ENCODE data around the gene S100A8. TPM values are rescaled to one million over a fixed set of nuclear protein-coding genes. Genes with fewer than 3 reads are reported as not detected.
"Not testable (repeated sequence)": the region's sequence is repeated elsewhere in the genome, so short reads cannot be mapped to it uniquely, and the experiment has no call there.

S100A8 gene
- total RNA-seq, 2 experiments from 2014 or later, result not detected

DNA sequence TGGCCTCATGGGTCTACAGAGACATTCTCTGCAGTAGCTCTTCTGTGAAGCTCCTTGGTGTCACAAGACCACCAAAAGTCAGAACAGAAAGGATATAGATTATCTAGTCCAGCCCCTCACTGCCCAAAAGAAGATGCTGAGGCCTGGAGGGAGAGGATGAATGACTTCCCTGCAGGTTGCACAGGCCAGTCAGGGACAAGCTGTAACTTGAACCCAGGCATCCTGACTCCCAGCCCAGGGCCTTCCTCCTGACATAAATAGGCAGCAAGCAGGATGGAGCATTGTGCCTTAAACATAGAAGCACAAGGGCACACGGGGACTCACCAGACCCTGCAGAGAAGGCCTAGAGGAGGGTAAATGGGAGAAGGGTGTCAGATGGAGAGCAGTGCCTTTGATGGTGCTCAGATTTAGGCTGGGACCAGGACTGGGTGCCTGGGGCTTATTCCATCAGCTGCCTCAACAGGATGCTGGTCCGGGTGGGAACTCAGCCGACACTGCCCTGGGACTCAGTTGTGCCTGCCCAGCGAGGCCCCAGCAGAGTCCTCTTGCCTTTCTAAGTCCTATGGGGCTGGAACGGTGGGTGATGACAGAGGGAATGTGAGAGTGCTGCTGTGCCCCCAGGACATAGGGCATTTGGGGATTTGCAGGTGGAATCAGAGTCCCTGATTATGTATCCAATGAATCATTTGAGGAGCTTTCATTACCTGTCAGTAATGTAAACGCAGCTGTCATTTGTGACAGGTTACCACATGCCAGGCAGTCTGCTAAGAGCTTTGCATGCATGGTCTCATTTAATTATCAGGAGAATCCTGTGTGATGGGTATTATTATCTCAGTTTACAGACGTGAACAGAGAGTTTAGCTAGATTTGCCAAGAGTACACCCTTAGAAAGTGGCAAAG, 38.6 kb upstream of the S100A8 start:
- H3K4me3 Mint-ChIP-seq, result no peak overlapping the region
- peaks cover 17% of the 10 kb centered on the region for H3K27me3 Mint-ChIP-seq
- intact Hi-C loops (cut with DNase I, micrococcal nuclease), result no loop called here
- CTCF ChIA-PET, result interaction anchor here (0.8 kb wide), 1 partner anchor 36 kb away, joined by 4 read pairs; no protein-coding TSS in a partner anchor
- ATAC-seq, result no peak
- H3K4me1 Mint-ChIP-seq, result no peaks in the 10 kb centered on the region
- POLR2A ChIA-PET, result interaction anchor here (0.6 kb wide), 1 partner anchor 231 kb away, joined by 5 read pairs; no protein-coding TSS in a partner anchor
- no peak for DNase-seq
- no peaks in the 10 kb centered on the region for H3K9me3 Mint-ChIP-seq (ENCODE audit: low read depth)
- no peaks in the 10 kb centered on the region for H3K36me3 Mint-ChIP-seq (ENCODE audit: low read depth)
- H3K27ac Mint-ChIP-seq, result no peak overlapping the region

GRCh38 chr1:153428791-153429190, 37.9 kb upstream of the S100A8 start:
- Mint-ChIP-seq H3K4me1 (no peaks in the 10 kb centered on the region), H3K9me3 (ENCODE audit: low read depth) (no peaks in the 10 kb centered on the region), H3K4me3 (no peak overlapping the region), H3K36me3 (ENCODE audit: low read depth) (no peaks in the 10 kb centered on the region), H3K27ac (no peak overlapping the region), H3K27me3 (peaks cover 20% of the 10 kb centered on the region)
- ATAC-seq (no peak), DNase-seq (no peak)
- POLR2A ChIA-PET, result no interaction called here
- intact Hi-C loops (cut with DNase I, micrococcal nuclease), result no loop called here
- CTCF ChIA-PET, result no interaction called here

- DNase-seq, result no peak
- POLR2A ChIA-PET, result no interaction called here
- intact Hi-C loops (cut with DNase I, micrococcal nuclease), result no loop called here
- H3K27me3 Mint-ChIP-seq, result peaks cover 23% of the 10 kb centered on the region
- CTCF ChIA-PET, result no interaction called here
- no peak for ATAC-seq
- H3K4me3 Mint-ChIP-seq, result no peak overlapping the region
- H3K36me3 Mint-ChIP-seq (ENCODE audit: low read depth), result no peaks in the 10 kb centered on the region
- H3K4me1 Mint-ChIP-seq, result no peaks in the 10 kb centered on the region
- H3K9me3 Mint-ChIP-seq (ENCODE audit: low read depth), result no peaks in the 10 kb centered on the region
- H3K27ac Mint-ChIP-seq, result no peak overlapping the region
These were observed 37.3 kb upstream of the S100A8 start for GRCh38 chr1:153428073-153428638.

DNA sequence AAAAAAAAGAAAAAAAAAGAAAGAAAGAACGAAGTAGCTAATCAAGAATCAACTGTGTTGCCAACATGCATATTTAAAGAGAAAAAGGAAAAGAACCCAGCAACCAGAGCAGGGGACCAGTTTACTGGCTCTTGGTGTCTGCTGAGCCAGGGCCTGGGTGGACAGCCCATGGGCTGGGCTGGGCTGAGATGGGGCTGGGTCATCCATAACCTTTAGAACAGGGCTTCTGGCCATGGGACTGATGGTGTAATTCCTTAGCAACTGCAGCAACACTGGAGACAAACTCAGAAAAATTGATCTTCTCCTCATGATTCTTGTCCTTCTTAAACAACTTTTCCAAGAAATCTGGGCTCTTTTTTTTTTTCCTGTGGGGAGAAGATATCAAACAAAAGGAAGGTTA, 35.9 kb upstream of the S100A8 start:
- DNase-seq, result no peak
- Mint-ChIP-seq H3K9me3 (ENCODE audit: low read depth) (no peaks in the 10 kb centered on the region), H3K4me1 (no peaks in the 10 kb centered on the region), H3K4me3 (no peak overlapping the region), H3K36me3 (ENCODE audit: low read depth) (no peaks in the 10 kb centered on the region), H3K27ac (no peak overlapping the region), H3K27me3 (peaks cover 28% of the 10 kb centered on the region)
- intact Hi-C loops (cut with DNase I, micrococcal nuclease), result no loop called here
- ChIA-PET CTCF (no interaction called here), POLR2A (no interaction called here)
- no peak for ATAC-seq

DNA sequence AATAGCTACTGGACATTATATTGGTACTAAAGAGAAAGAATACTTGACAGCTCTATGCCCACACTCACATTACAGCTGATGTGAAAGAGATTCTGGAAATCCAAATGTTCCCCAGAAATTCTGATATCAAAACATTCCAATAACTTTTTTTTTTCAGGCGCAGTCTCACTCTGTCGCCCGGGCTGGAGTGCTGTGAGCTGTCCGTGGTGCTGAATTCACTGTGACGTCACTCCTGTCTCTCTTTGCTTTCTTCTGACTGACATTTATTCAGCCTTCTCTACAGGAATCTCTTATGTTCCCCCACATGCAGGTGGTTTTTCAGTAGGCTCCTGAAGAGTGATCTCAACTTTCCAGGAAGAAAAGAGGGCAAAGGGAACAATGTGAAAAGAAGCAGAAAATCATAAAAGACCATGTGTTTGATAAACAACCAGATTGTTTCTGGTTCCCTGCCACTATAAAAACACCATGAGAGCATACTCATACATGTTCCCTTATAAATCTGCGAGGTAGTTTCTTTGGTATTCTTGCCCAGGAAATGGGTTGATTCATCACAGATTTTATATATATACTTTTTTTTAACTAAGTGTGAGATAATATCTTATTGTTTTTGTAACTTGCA, 31.7 kb upstream of the S100A8 start:
- H3K9me3 Mint-ChIP-seq (ENCODE audit: low read depth), result no peaks in the 10 kb centered on the region
- DNase-seq (peak; percentile 82), ATAC-seq (no peak)
- H3K4me1 Mint-ChIP-seq, result no peaks in the 10 kb centered on the region
- H3K4me3 Mint-ChIP-seq, result no peak overlapping the region
- POLR2A ChIA-PET, result no interaction called here
- intact Hi-C loops (cut with DNase I, micrococcal nuclease), result loop anchor here in 1 of 2 experiments (1.0 kb wide), 1 partner anchor 30 kb away; no protein-coding TSS in a partner anchor
- H3K36me3 Mint-ChIP-seq (ENCODE audit: low read depth), result no peaks in the 10 kb centered on the region
- CTCF ChIA-PET, result no interaction called here
- no peak overlapping the region for H3K27ac Mint-ChIP-seq
- peaks cover 41% of the 10 kb centered on the region for H3K27me3 Mint-ChIP-seq

GRCh38 chr1:153420306-153420705, 29.4 kb upstream of the S100A8 start:
- intact Hi-C loops (cut with DNase I, micrococcal nuclease), result no loop called here
- peaks cover 35% of the 10 kb centered on the region for H3K27me3 Mint-ChIP-seq
- ChIA-PET POLR2A (no interaction called here), CTCF (no interaction called here)
- H3K4me3 Mint-ChIP-seq, result no peak overlapping the region
- H3K4me1 Mint-ChIP-seq, result no peaks in the 10 kb centered on the region
- H3K36me3 Mint-ChIP-seq (ENCODE audit: low read depth), result no peaks in the 10 kb centered on the region
- DNase-seq (no peak), ATAC-seq (no peak)
- no peaks in the 10 kb centered on the region for H3K9me3 Mint-ChIP-seq (ENCODE audit: low read depth)
- H3K27ac Mint-ChIP-seq, result no peak overlapping the region

DNA sequence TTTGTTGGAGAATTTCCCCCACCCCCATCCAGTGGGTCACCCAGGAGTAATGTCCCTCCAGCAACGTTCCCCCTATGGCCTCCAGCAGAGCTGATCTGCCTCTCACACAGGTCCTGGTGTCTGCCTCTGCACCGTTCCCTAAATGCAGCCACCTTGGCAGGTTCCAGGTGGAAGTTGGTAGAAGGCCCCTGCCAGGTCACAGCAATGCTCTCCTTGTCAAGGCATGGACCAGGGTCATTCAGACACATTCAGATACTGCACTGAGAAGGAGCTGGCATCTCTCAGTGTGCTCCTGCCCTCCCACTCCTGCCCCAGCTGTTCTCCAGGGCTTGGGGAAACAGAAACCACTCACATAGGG, 28.5 kb upstream of the S100A8 start:
- H3K27ac Mint-ChIP-seq; CTCF ChIA-PET; H3K4me1 Mint-ChIP-seq; ATAC-seq; H3K9me3 Mint-ChIP-seq (ENCODE audit: low read depth); POLR2A ChIA-PET; H3K36me3 Mint-ChIP-seq (ENCODE audit: low read depth); DNase-seq; H3K4me3 Mint-ChIP-seq; intact Hi-C loops (cut with DNase I, micrococcal nuclease): not testable (repeated sequence)
- peaks cover 29% of the 10 kb centered on the region for H3K27me3 Mint-ChIP-seq

- ATAC-seq; intact Hi-C loops (cut with DNase I, micrococcal nuclease): not testable (repeated sequence)
These were observed 28.0 kb upstream of the S100A8 start for GRCh38 chr1:153418758-153419435.

DNA sequence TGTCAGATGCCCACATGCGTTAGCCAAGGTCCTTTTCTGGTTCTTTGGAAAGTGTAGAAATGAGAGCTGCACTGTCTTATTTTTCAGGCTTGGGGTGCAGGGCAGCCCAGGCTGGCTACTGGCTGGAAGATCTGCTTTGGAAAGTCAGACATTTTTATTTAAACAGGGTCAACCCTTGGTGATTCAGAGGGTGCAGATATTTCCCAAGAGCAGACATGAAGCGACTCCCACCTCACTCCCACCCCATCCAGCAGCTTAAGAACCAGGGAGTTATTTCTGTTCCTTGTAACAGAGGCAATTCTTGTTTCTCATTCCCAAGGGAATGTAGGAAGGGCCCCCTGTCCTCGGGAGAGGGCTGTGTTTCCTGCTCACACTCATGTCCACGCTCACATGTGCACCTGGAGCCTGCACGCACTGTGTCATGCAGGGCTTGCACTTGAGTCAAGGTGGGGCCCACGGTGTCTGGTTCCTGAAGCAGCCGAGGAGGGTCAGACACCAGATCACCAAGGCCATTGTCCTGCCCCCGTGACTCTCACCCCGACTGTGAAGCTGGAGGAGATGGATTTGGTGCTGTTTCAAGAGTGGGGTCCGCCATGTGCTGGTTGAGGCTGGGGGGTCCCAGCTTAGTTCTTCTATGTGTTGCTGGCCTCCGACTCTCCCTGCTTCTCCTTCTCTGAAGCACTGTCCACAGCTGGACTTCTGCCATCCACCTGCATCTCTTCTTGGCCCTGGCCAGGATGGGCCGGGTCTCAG, 26.4 kb upstream of the S100A8 start:
- H3K27me3 Mint-ChIP-seq, result peaks cover 24% of the 10 kb centered on the region
- no peak overlapping the region for H3K27ac Mint-ChIP-seq
- intact Hi-C loops (cut with DNase I, micrococcal nuclease), result no loop called here
- no peaks in the 10 kb centered on the region for H3K9me3 Mint-ChIP-seq (ENCODE audit: low read depth)
- DNase-seq (no peak), ATAC-seq (no peak)
- H3K4me3 Mint-ChIP-seq, result no peak overlapping the region
- ChIA-PET CTCF (no interaction called here), POLR2A (interaction anchor here (0.6 kb wide), 1 partner anchor 230 kb away, joined by 4 read pairs; no protein-coding TSS in a partner anchor)
- H3K4me1 Mint-ChIP-seq, result no peaks in the 10 kb centered on the region
- no peaks in the 10 kb centered on the region for H3K36me3 Mint-ChIP-seq (ENCODE audit: low read depth)

More at GRCh38 chr1:153418758-153419435, 28.0 kb upstream of the S100A8 start:
- H3K4me3 Mint-ChIP-seq; POLR2A ChIA-PET; H3K27ac Mint-ChIP-seq; CTCF ChIA-PET; H3K9me3 Mint-ChIP-seq (ENCODE audit: low read depth); DNase-seq; H3K4me1 Mint-ChIP-seq; H3K36me3 Mint-ChIP-seq (ENCODE audit: low read depth): not testable (repeated sequence)
- H3K27me3 Mint-ChIP-seq, result peaks cover 28% of the 10 kb centered on the region

- ATAC-seq (no peak), DNase-seq (no peak)
- CTCF ChIA-PET, result no interaction called here
These were observed 25.1 kb upstream of the S100A8 start, which contains the start of gene S100A7A for GRCh38 chr1:153415850-153416570. S100A7A (plus strand) TSS chr1:153416520; CDS start chr1:153418083, 1,563 bp downstream.

More at GRCh38 chr1:153415850-153416570, 25.1 kb upstream of the S100A8 start, which contains the start of gene S100A7A:
- H3K27me3 Mint-ChIP-seq, result peaks cover 20% of the 10 kb centered on the region
- no peak within 1 kb of the TSS for H3K4me3 Mint-ChIP-seq
- H3K9me3 Mint-ChIP-seq (ENCODE audit: low read depth), result no peaks in the 10 kb centered on the region
- no peaks in the 10 kb centered on the region for H3K4me1 Mint-ChIP-seq
- H3K36me3 Mint-ChIP-seq (ENCODE audit: low read depth), result no peaks in the 10 kb centered on the region
- H3K27ac Mint-ChIP-seq, result no peak within 1 kb of the TSS
- POLR2A ChIA-PET, result no interaction called here
- intact Hi-C loops (cut with DNase I, micrococcal nuclease), result no loop called here
